Amniotic epithelial cell (primary cell): ENCODE data around the gene GKN2.
"Not testable (repeated sequence)": the region's sequence is repeated elsewhere in the genome, so short reads cannot be mapped to it uniquely, and the experiment has no call there.

Experiments
- DNase-seq: peaks from one replicate; pipeline ENCODE4 v3.0.0-alpha.2; 2010; ENCODE audit warnings: low read depth

The GKN2 gene

GRCh38 chr2:68959001-68959400 lies 6.3 kb upstream of the GKN2 start:
- DNase-seq: no peak

GRCh38 chr2:68955432-68955831 lies 2.7 kb upstream of the GKN2 start:
- DNase-seq: not testable (repeated sequence)

DNA sequence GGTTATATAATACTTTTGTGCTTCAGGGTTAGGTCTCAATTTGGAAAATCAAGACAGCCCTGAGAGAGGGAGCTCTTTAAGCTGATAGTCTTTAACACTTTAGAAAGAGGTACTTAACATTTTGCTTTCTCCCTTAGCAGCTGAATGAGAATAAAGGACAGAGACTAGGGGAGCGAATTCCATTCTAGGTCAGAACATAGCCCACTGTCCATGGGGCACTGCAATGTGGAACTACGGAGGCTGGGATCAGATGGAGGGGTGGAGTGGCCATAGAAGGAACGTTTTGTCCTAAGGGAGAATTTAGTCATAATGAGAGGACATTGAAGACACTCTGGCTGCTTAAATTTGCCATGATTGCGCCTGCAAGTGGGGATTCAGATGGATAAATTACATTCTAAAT lies 794 bp downstream of the GKN2 start:
- DNase-seq: no peak

GRCh38 chr2:68948710-68949109 lies 4.0 kb downstream of the GKN2 start:
- no peak for DNase-seq

DNA sequence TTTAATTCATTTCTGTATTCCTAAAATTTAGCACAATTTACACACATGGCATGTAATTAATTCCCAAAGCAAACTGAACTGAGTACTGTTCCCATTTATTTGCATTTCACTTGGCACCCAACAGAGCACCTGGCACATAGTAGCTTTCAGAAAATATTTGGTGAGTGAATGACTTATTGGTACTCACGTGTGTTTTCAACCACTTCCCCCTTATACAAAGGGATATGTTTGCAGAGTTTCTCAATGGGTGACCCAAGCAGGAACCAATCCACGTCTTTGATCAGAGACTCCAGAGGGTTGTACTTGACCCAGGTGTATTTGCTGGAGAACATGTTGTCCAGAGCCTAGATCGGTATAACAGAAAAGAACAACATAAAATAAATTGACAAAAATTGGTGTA lies 6.6 kb downstream of the GKN2 start:
- DNase-seq: no peak

DNA sequence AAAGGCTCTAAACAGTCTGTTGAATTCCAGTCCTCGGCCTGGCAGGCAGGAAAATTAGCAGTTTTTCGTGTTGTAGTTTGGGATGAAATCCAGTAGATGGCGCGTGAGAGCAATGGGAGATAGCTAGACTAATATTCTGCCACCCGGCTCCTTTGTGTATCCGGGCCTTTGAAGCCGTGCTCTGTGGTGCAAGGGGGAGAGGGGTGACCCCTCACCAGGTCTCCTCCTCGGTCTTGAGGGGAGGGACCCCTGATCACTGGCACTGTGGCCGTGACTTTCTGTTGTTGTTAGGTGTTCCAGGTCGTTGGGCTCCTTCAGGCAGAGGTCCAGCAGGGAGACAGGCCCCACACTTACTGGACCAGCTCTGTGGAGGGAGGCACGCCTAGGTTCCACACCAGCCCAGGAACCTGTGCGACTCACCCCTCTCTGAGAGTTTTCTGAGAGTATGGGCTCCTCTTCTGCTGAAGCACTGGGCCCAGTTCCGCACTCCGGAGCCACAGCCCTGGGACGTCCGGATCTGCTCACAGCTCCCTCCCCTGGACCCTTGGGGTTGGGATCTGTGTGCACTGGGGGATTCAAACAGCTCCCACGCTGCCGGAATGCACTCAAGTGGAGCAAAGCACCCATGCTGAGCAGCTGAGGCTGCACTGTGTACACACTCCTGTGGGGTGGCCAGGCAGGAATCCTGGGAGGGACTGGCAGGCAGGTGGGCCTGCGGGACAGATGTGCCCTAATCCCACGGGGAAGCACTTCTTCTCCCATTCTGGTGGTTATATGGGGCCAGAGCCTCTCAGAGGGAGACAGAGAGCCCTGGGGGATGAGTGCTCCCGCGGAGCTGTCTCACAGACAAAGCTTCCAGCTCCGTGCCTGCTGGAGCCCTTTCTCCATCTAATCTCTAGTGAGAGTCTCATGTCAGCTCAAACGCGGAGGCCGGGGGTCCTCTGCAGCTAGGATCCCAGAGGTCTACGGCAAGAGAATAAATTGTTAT lies 8.8 kb downstream of the GKN2 start:
- DNase-seq: peak; percentile 51

- DNase-seq: no peak
These were observed 9.9 kb downstream of the GKN2 start for GRCh38 chr2:68942827-68943226.

GRCh38 chr2:68940369-68940768 lies 12.3 kb downstream of the GKN2 start:
- no peak for DNase-seq

- DNase-seq: no peak
These were observed 12.7 kb downstream of the GKN2 start for GRCh38 chr2:68939962-68940361.

DNA sequence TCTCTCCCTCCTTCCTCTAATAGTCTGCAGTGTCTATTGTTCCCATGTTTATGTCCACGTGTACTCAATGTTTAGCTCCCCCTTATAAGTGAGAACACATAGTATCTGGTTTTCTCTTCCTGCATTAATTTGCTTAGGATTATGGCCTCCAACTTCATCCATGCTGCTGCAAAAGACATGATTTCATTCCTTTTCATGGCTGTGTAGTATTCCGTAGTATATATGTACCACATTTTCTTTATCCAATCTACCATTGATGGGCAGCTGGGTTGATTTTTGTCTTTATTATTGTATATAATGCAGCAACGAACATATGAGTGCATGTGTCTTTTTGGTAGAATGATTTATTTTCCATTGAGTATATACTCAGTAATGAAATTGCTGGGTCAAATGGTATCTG lies 13.8 kb downstream of the GKN2 start:
- DNase-seq: no peak

DNA sequence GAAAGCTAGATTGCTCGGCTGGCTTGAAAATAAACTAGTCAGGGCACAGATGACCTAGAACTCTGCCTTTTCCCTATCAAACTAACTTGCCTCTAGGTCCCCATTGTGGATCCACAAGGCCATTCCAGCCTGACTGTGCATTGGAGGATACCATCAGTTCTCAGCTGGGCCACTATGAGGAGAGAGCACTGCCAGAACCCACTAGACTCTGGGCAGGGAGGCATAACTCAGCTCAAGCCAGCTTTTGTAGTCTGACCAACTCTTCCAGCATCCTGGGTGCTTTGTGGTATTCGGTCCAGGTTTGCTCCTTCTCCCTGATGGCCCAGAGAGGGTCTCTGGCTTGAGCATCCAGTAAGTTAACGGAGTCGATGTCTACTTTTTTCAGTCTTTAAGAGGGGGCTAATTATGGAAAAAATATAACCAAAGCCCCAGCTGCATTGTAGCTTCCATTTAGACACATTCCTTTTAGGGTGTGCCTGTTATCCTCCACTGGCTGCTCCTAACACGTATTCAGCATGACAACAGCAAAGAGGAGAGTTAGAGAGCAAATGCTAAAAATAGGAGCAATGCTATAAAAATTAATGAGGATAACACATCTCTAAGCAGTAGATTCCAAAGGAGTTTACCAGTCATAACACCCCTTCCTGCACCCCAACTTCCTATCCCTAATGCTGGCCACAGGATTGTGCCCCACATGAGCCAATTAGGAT lies 15.2 kb downstream of the GKN2 start:
- no peak for DNase-seq

GRCh38 chr2:68936889-68937288 lies 15.8 kb downstream of the GKN2 start:
- no peak for DNase-seq

DNA sequence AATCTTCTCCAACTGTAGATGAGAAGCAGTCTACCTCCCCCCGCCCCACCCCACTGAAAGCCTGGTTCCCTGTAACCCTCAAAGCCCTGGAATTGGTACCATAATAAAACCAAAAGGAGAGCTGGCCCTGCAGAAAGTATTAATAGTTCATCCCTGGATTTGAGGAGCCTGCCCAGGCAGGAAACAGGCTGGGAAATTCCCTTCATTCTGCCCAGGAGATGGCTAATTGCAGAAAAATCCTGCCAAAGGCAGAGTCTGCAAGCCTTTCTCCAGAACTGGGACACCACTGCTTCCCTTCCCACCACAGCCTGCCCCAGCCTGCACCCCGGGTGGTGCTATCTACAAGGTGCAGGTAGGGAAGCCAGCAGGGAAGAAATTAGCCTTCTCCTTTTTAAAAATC lies 16.3 kb downstream of the GKN2 start:
- DNase-seq: peak; percentile 41

DNA sequence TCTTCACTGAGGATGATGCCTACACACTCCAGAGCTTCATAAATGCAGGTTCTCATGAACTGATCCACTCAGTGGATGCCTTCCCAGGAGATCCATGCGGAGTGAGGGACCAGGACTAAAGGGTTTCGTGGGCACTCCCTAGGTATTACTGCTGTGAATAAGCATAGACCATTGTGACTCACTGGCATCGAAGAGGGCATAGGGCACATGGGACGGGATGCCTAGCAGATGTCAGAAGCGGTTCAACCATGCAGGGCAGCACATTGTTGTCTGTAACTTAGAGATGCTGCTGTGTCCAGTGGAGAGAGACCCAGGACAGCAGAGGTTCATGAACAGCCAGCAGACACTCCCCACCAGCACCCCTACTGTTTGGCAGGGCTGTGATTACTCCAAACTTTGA lies 17.2 kb downstream of the GKN2 start:
- DNase-seq: no peak

- no peak for DNase-seq
These were observed 18.7 kb downstream of the GKN2 start for GRCh38 chr2:68934021-68934420.

GRCh38 chr2:68932402-68932801 lies 20.3 kb downstream of the GKN2 start:
- DNase-seq: no peak

- peak; percentile 51 for DNase-seq
These were observed 20.9 kb downstream of the GKN2 start for GRCh38 chr2:68931799-68932198.

GRCh38 chr2:68931149-68931711 lies 21.5 kb downstream of the GKN2 start:
- DNase-seq: no peak

- no peak for DNase-seq
These were observed 25.9 kb downstream of the GKN2 start for GRCh38 chr2:68926796-68927195.

- peak; percentile 46 for DNase-seq
These were observed 27.3 kb downstream of the GKN2 start for GRCh38 chr2:68925295-68925896.

DNA sequence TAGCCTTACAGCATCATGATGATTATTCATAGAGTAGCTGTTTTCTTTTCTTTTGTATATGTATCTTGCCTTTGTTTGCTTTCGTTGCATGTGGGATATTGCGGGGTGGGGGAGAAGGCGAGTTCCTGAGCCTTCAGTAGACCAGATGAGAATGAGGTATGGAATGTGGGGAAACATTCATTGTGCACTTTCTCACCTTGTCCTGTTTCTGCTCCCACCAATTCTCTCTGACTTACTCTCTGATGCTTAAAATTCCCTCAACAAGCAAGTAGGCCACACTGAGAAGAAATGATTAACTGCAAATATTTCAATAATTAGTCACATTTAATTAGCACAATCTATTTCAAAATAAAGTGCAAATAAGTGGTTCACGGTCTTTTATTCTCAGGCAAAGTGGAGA lies 31.0 kb downstream of the GKN2 start:
- no peak for DNase-seq

GRCh38 chr2:68920481-68921170 lies 32.1 kb downstream of the GKN2 start:
- no peak for DNase-seq
